AG09319 (cell line): ENCODE results near the gene COBL.

Experiments used
- DNase-seq: peaks from one replicate; pipeline ENCODE4 v3.0.0-alpha.2; 2010; ENCODE audit warnings: low read depth; ENCODE audit errors: extremely low read depth
- TF ChIP-seq, protein P1 (sequence below): IDR thresholded peaks from 2 replicates; pipeline ENCODE4 v1.5.1; 2011; ENCODE audit warnings: low read depth, mild to moderate bottlenecking, inconsistent platforms, low read length, moderate library complexity

COBL gene

DNA sequence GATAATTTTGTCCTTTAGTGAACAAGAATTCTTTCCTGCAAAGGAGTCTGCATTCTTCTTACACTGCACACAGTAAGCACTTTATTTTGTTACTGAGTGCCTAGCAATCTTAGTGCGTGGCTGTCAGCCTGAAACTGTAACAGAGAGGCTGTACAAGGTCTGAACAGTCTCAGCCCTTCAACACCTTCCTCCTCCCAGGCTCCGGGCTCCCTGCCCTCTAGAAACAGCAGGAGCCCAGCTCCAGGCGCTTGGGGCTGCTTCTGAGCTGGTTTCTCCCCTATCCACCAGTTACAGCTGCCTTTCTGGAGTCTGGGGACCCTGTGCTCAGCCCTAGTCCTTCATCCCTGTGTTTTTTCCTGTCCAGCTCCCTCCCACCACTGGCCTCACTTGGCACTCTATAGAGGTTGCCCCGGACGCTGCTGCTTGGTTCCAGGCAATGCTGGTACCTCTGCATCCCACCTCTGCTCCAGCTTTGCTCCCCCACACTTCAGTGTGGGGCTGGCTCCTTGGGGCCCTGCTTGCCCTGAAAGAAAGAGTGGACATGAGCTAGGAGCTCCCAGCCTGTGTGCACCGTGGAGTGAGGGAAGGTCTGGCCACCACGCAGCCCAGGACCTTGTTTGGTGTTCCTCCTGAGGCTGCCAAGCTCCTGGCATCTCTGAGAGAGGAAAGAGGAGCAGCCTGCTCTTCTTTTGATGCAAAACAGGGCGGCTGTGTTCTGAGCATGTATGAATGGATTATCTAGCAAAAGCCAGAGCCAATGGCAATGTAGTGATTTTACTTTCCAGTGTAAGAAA lies 282.7 kb downstream of the COBL start:
- DNase-seq: no peak
- TF ChIP-seq, protein P1, sequence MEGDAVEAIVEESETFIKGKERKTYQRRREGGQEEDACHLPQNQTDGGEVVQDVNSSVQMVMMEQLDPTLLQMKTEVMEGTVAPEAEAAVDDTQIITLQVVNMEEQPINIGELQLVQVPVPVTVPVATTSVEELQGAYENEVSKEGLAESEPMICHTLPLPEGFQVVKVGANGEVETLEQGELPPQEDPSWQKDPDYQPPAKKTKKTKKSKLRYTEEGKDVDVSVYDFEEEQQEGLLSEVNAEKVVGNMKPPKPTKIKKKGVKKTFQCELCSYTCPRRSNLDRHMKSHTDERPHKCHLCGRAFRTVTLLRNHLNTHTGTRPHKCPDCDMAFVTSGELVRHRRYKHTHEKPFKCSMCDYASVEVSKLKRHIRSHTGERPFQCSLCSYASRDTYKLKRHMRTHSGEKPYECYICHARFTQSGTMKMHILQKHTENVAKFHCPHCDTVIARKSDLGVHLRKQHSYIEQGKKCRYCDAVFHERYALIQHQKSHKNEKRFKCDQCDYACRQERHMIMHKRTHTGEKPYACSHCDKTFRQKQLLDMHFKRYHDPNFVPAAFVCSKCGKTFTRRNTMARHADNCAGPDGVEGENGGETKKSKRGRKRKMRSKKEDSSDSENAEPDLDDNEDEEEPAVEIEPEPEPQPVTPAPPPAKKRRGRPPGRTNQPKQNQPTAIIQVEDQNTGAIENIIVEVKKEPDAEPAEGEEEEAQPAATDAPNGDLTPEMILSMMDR: no peak

DNA sequence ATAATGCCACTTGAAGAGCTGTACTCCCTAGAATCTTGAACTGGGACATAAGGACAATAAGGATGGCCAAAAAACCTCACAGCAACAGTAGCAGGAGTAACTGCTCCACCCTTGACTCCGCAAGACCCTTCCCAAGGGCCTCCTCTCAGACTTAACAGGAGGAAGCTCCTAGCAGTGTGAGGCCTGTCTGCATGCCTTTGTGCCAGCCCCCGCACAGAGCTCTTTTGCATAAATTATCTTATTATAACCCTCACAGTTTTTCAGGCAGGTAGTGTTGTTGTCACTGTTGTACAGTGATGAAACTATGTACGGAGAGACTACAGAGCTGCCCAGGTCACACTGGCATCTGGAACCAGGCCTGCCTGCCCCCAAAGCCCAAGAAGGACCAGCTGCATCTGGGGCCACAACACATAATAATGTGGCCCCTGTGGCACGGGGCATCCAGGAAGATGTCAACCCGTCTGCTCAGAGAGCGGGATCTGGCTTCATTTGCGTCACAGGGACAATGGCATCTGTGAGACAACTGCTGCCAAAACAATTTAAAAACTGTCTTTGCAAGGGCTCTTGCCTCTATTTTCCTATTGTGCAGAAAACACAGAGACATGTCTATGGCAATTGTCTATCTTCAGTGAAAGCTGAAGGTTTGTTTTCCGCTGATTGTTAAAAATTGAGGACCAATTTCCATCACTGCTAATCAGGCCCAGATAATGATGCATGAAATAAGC lies 284.7 kb downstream of the COBL start:
- no peak for DNase-seq
- TF ChIP-seq, protein P1: no peak

DNA sequence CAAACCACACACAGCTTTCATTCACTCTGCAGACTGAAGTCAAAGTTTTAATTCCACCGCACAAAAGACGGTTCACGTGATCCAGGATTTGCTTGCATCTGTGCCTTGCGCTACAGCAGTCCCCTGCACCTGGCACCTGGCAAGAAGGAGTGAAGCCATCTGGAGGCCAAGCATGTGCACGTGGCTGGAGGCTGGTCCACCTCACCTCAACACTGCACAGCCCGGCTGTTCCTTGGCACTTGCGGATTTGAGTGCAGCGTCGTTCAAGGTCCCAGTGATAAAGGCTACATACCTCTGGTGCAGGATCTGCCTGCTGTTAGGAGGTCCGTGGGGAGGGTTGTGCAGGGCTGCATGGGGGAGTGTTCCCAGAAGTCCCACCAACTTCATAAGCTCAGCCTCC lies 285.4 kb downstream of the COBL start:
- DNase-seq: no peak
- TF ChIP-seq, protein P1: no peak

DNA sequence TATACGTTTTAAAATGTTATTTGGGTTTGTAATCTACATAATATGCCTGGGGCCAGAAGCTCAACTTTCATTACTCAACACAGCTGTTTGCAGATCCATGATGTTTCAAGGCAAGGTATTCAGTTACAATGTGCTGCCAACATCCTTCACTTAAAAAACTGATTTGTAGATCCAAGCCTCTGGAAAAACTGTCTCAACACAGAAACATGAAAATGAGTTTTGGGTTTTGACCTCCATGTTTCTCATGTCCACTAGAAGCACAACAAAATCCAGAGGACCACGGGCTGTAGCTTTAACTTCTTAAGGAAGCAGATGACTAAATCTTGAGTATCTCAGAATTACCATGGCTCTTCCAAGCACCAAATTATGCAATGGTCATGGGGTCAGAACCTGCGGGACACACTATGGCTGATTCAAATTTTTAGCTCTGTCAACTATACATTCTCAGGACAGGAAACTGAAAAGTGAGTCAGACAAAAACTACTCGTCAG lies 286.9 kb downstream of the COBL start:
- DNase-seq: no peak
- TF ChIP-seq, protein P1: no peak

DNA sequence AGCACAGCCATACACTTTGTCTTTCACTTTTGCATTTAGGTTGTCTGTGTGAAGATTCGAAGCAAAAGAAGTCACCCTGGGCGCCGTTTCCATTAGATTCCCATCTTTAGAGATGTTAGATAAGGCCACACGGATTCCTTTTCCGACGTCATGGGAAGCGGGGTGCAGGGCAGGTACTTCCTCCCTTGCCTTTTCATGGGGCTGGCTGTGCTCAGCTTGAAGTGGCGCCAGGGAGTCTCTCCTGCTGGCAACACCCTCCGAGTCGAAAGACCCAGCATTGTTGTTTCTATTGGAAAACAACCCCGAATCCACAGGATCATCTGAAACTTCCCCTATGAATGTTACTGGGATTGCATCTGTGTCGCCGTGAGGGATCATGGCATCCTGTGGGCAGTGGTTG lies 287.5 kb downstream of the COBL start:
- DNase-seq: no peak
- TF ChIP-seq, protein P1: no peak

DNA sequence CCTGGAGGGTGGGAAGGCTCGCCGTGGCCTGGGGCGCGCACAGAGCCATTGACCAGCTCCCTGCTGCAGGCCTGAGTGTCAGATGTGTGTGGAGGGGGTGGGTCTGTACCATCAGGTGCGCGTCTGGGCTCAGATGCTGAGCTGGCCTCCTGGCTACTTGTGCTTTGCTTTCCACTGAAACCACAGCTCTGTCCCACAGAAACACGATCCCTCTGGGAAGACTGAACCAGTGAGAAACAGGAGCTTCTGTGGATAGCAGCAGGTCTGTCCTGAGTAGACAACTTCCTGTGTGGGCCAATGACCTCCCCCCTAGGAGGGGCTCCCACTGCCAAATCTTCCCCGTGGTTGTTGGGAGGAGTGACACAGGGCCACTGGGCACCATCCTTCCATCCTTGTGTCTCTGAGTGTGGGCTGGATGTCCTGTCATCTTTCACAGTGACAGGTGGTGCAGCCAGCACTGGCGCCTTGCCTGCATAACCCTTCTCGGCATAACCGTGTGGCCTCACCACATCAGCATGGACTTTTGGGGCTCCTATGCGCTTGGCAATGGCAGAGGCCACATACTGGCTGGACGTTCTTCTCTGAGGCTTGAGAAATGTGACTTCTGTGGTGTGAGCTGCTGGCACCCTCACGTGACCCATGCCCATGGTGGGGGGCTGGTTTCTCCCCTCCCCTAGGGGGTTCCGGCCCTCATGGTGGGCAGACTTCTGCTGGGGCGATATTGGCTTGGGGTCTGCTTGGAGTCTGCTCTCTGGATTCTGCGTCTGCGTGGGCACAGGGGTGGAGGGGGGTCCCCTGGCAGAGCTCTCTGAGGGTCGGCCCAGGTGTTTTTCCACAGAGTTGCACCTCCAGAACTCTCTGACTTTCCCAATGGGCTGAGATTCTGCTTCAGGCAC lies 288.4 kb downstream of the COBL start:
- TF ChIP-seq, protein P1: no peak
- DNase-seq: no peak
